ENCODE results near the gene DNMT3A. TPM values are rescaled to one million over a fixed set of nuclear protein-coding genes. Genes with fewer than 3 reads are reported as not detected.
A peak's percentile ranks its signal among the peaks of the same experiment; 100 is the strongest.

The DNMT3A gene
- total RNA-seq, 1 donor from 2014 or later = 58.1 TPM

- no peak for TF ChIP-seq EZH2 (IDR thresholded peaks at IDR 0.05; ENCODE audit: insufficient read depth, low read length)
- no peak for TF ChIP-seq CTCF (IDR thresholded peaks at IDR 0.05; ENCODE audit: insufficient read depth, low read depth, low read length)
- no peaks in the 10 kb centered on the region for H3K36me3 Mint-ChIP-seq (ENCODE audit: low read depth, unreplicated experiment)
- peaks cover 24% of the 10 kb centered on the region for H3K27me3 Mint-ChIP-seq (ENCODE audit: low read depth, unreplicated experiment)
- FAIRE-seq = no peak
- H3K4me1 Mint-ChIP-seq (ENCODE audit: low read depth, unreplicated experiment) = no peaks in the 10 kb centered on the region
- H3K79me2 ChIP-seq (ENCODE audit: insufficient read depth, low read length) = no peaks in the 10 kb centered on the region
- no peak overlapping the region for H3K4me2 ChIP-seq (ENCODE audit: low read length)
- no peak overlapping the region for H3K27ac Mint-ChIP-seq (ENCODE audit: unreplicated experiment)
- no peak overlapping the region for H3K4me3 ChIP-seq (ENCODE audit: insufficient read depth, low read depth, low read length)
- no peaks in the 10 kb centered on the region for H3K27me3 ChIP-seq (ENCODE audit: insufficient read depth, low read length)
- H3K4me1 ChIP-seq (ENCODE audit: insufficient read depth, low read length) = no peaks in the 10 kb centered on the region
- H3K9ac ChIP-seq (ENCODE audit: low read length) = no peak overlapping the region
- DNase-seq (ENCODE audit: low read depth) = no peak
- H3K27ac ChIP-seq (ENCODE audit: low read depth, low read length) = no peak overlapping the region
- H3K9me3 ChIP-seq (ENCODE audit: insufficient read depth, low read depth, low read length) = peaks cover 2% of the 10 kb centered on the region
- H4K20me1 ChIP-seq (ENCODE audit: insufficient read depth, low read length) = no peaks in the 10 kb centered on the region
- peaks cover 10% of the 10 kb centered on the region for H3K9me3 Mint-ChIP-seq (ENCODE audit: unreplicated experiment)
- no peaks in the 10 kb centered on the region for H3K36me3 ChIP-seq (ENCODE audit: insufficient read depth, low read length)
- H3K4me3 Mint-ChIP-seq (ENCODE audit: unreplicated experiment) = no peak overlapping the region
- no peak overlapping the region for H2AFZ ChIP-seq (ENCODE audit: low read depth, low read length)
These were observed 13.5 kb upstream of the DNMT3A start for GRCh38 chr2:25355270-25355669.

- no peaks in the 10 kb centered on the region for H3K36me3 Mint-ChIP-seq (ENCODE audit: low read depth, unreplicated experiment)
- peaks cover 7% of the 10 kb centered on the region for H3K4me1 Mint-ChIP-seq (ENCODE audit: low read depth, unreplicated experiment)
- H3K4me1 ChIP-seq (ENCODE audit: insufficient read depth, low read length) = peaks cover 4% of the 10 kb centered on the region
- no peak for FAIRE-seq
- TF ChIP-seq EZH2 (IDR thresholded peaks at IDR 0.05; ENCODE audit: insufficient read depth, low read length) (no peak), CTCF (IDR thresholded peaks at IDR 0.05; ENCODE audit: insufficient read depth, low read depth, low read length) (no peak)
- H3K4me2 ChIP-seq (ENCODE audit: low read length) = no peak overlapping the region
- H3K27me3 ChIP-seq (ENCODE audit: insufficient read depth, low read length) = no peaks in the 10 kb centered on the region
- no peak overlapping the region for H3K27ac Mint-ChIP-seq (ENCODE audit: unreplicated experiment)
- no peak overlapping the region for H3K27ac ChIP-seq (ENCODE audit: low read depth, low read length)
- H4K20me1 ChIP-seq (ENCODE audit: insufficient read depth, low read length) = no peaks in the 10 kb centered on the region
- peaks cover 21% of the 10 kb centered on the region for H3K27me3 Mint-ChIP-seq (ENCODE audit: low read depth, unreplicated experiment)
- H3K9ac ChIP-seq (ENCODE audit: low read length) = no peak overlapping the region
- no peak overlapping the region for H3K4me3 ChIP-seq (ENCODE audit: insufficient read depth, low read depth, low read length)
- no peaks in the 10 kb centered on the region for H3K36me3 ChIP-seq (ENCODE audit: insufficient read depth, low read length)
- no peak overlapping the region for H2AFZ ChIP-seq (ENCODE audit: low read depth, low read length)
- H3K79me2 ChIP-seq (ENCODE audit: insufficient read depth, low read length) = no peaks in the 10 kb centered on the region
- H3K9me3 ChIP-seq (ENCODE audit: insufficient read depth, low read depth, low read length) = peaks cover 2% of the 10 kb centered on the region
- no peak for DNase-seq (ENCODE audit: low read depth)
- H3K4me3 Mint-ChIP-seq (ENCODE audit: unreplicated experiment) = no peak overlapping the region
- H3K9me3 Mint-ChIP-seq (ENCODE audit: unreplicated experiment) = peaks cover 10% of the 10 kb centered on the region
These were observed 12.4 kb upstream of the DNMT3A start for GRCh38 chr2:25354116-25354515.

- Histone ChIP-seq H3K27ac (ENCODE audit: low read depth, low read length) (no peak overlapping the region), H3K4me1 (ENCODE audit: insufficient read depth, low read length) (peaks cover 17% of the 10 kb centered on the region)
- DNase-seq (ENCODE audit: low read depth) = peak; percentile 69
These were observed 7.7 kb upstream of the DNMT3A start for GRCh38 chr2:25349397-25349796.

More at GRCh38 chr2:25349397-25349796, 7.7 kb upstream of the DNMT3A start:
- H3K9me3 Mint-ChIP-seq (ENCODE audit: unreplicated experiment) = no peaks in the 10 kb centered on the region
- H3K27me3 Mint-ChIP-seq (ENCODE audit: low read depth, unreplicated experiment) = peaks cover 14% of the 10 kb centered on the region
- H4K20me1 ChIP-seq (ENCODE audit: insufficient read depth, low read length) = no peaks in the 10 kb centered on the region
- no peaks in the 10 kb centered on the region for H3K9me3 ChIP-seq (ENCODE audit: insufficient read depth, low read depth, low read length)
- no peak overlapping the region for H3K4me3 Mint-ChIP-seq (ENCODE audit: unreplicated experiment)
- H3K9ac ChIP-seq (ENCODE audit: low read length) = no peak overlapping the region
- FAIRE-seq = no peak
- H3K4me1 Mint-ChIP-seq (ENCODE audit: low read depth, unreplicated experiment) = peaks cover 17% of the 10 kb centered on the region
- H2AFZ ChIP-seq (ENCODE audit: low read depth, low read length) = no peak overlapping the region
- no peak overlapping the region for H3K4me3 ChIP-seq (ENCODE audit: insufficient read depth, low read depth, low read length)
- TF ChIP-seq CTCF (IDR thresholded peaks at IDR 0.05; ENCODE audit: insufficient read depth, low read depth, low read length) (no peak), EZH2 (IDR thresholded peaks at IDR 0.05; ENCODE audit: insufficient read depth, low read length) (no peak)
- peaks cover 2% of the 10 kb centered on the region for H3K36me3 Mint-ChIP-seq (ENCODE audit: low read depth, unreplicated experiment)
- no peaks in the 10 kb centered on the region for H3K79me2 ChIP-seq (ENCODE audit: insufficient read depth, low read length)
- H3K27me3 ChIP-seq (ENCODE audit: insufficient read depth, low read length) = no peaks in the 10 kb centered on the region
- H3K4me2 ChIP-seq (ENCODE audit: low read length) = peak overlapping the region; percentile 35
- no peak overlapping the region for H3K27ac Mint-ChIP-seq (ENCODE audit: unreplicated experiment)
- no peaks in the 10 kb centered on the region for H3K36me3 ChIP-seq (ENCODE audit: insufficient read depth, low read length)
